HepG2 (cell line): ENCODE results near the gene RGS19. TPM values are rescaled to one million over a fixed set of nuclear protein-coding genes. Genes with fewer than 3 reads are reported as not detected.

Source experiments
- ARID5B ChIP-seq: IDR thresholded peaks from 2 replicates; pipeline ENCODE4 v1.4.0; 2020; ENCODE audit warnings: mild to moderate bottlenecking, missing genetic modification reagents
- EZH2 ChIP-seq: conservative IDR thresholded peaks from 2 replicates; pipeline ENCODE4 v1.6.1; 2012; ENCODE audit warnings: mild to moderate bottlenecking, low read depth, low read length, moderate library complexity
- FOXJ3 ChIP-seq: sonication (generic); formaldehyde crosslinking; IDR thresholded peaks from 2 replicates; pipeline ENCODE4 v1.4.0; 2020; ENCODE audit warnings: missing genetic modification reagents, mild to moderate bottlenecking, borderline replicate concordance
- HOXA9 ChIP-seq: sonication (generic); formaldehyde crosslinking; IDR thresholded peaks from 2 replicates; pipeline ENCODE4 v1.8.1; 2022; ENCODE audit warnings: missing genetic modification reagents, mild to moderate bottlenecking, moderate library complexity, borderline replicate concordance
- MAF1 ChIP-seq: sonication (generic); formaldehyde crosslinking; IDR thresholded peaks from 2 replicates; pipeline ENCODE4 v1.5.0; 2020; ENCODE audit warnings: missing genetic modification reagents, borderline replicate concordance
- MAFK ChIP-seq, 2 experiments: IDR thresholded peaks in 1 of 2; conservative IDR thresholded peaks in 1 of 2; 2 replicates each; pipeline ENCODE4 v1.6.1; 2011; ENCODE audit warnings: improper control_type of control experiment in 2 of 2, low read length in 2 of 2
- NFIB ChIP-seq: sonication (generic); formaldehyde crosslinking; IDR thresholded peaks from 2 replicates; pipeline ENCODE4 v1.9.0; 2021; ENCODE audit warnings: missing genetic modification reagents, mild to moderate bottlenecking, borderline replicate concordance
- REST ChIP-seq, 2 experiments: IDR thresholded peaks; 2 replicates each; pipeline ENCODE4 v1.6.1; 2011 to 2012; ENCODE audit warnings: low read length in 2 of 2, borderline replicate concordance in 1 of 2, low read depth in 1 of 2, mild to moderate bottlenecking in 1 of 2, moderate library complexity in 1 of 2
- SIX4 ChIP-seq: sonication (generic); formaldehyde crosslinking; IDR thresholded peaks from 2 replicates; pipeline ENCODE4 v1.4.0; 2020; ENCODE audit warnings: missing genetic modification reagents
- SYNCRIP ChIP-seq: fragments of 200-400 bp; formaldehyde crosslinking; IDR thresholded peaks from 2 replicates; pipeline ENCODE4 v1.6.1; 2018; ENCODE audit warnings: mild to moderate bottlenecking, low read depth, low read length; ENCODE audit not compliant: insufficient read depth
- THYN1 ChIP-seq: sonication (generic); formaldehyde crosslinking; IDR thresholded peaks from 2 replicates; pipeline ENCODE4 v1.8.1; 2023; ENCODE audit warnings: low read depth, mild to moderate bottlenecking, moderate library complexity, missing genetic modification reagents, borderline replicate concordance
- ZBTB34 ChIP-seq: sonication (generic); formaldehyde crosslinking; IDR thresholded peaks from 2 replicates; pipeline ENCODE4 v1.8.0; 2022; ENCODE audit warnings: mild to moderate bottlenecking, missing genetic modification reagents
- ZMYM4 ChIP-seq: sonication (generic); formaldehyde crosslinking; IDR thresholded peaks from 2 replicates; pipeline ENCODE4 v1.8.1; 2023; ENCODE audit warnings: mild to moderate bottlenecking, missing genetic modification reagents
- ZNF639 ChIP-seq: conservative IDR thresholded peaks from 2 replicates; pipeline ENCODE4 v1.6.1; 2018; ENCODE audit warnings: missing genetic modification reagents
- ZNF770 ChIP-seq: sonication (generic); formaldehyde crosslinking; IDR thresholded peaks from 2 replicates; pipeline ENCODE4 v1.5.0; 2020; ENCODE audit warnings: mild to moderate bottlenecking, missing genetic modification reagents
- polyA plus RNA-seq, 8 experiments: library from polyadenylated mRNA; depleted of rRNA in 3 of 8; stranded (reverse) in 7 of 8; unstranded in 1 of 8; fragments of >200 nt; fragmentation: Illumina TruSeq in 4 of 8; extraction: Trizol in 4 of 8; gene quantifications; 2 replicates each; pipeline versions ENCODE4 v1.2.1 to v1.2.3, GENCODE V29; 2011 to 2016; ENCODE audit warnings: low read depth in 4 of 8, missing spikeins in 1 of 8, mixed read lengths in 1 of 8; ENCODE audit not compliant: insufficient read depth in 1 of 8
- total RNA-seq, 5 experiments: library from RNA; depleted of rRNA; stranded (reverse); fragments of >200 nt; fragmentation: Illumina TruSeq; extraction: Trizol; gene quantifications; 2 replicates each; pipeline ENCODE4 v1.2.3, GENCODE V29; 2016; ENCODE audit warnings: low read depth in 1 of 5

Gene RGS19
- total and polyA plus RNA-seq, 2 of the 13 experiments (the other 11 are each of a cell fraction or from before 2014, with no cell fraction given): 10.7 to 11.9 TPM

DNA sequence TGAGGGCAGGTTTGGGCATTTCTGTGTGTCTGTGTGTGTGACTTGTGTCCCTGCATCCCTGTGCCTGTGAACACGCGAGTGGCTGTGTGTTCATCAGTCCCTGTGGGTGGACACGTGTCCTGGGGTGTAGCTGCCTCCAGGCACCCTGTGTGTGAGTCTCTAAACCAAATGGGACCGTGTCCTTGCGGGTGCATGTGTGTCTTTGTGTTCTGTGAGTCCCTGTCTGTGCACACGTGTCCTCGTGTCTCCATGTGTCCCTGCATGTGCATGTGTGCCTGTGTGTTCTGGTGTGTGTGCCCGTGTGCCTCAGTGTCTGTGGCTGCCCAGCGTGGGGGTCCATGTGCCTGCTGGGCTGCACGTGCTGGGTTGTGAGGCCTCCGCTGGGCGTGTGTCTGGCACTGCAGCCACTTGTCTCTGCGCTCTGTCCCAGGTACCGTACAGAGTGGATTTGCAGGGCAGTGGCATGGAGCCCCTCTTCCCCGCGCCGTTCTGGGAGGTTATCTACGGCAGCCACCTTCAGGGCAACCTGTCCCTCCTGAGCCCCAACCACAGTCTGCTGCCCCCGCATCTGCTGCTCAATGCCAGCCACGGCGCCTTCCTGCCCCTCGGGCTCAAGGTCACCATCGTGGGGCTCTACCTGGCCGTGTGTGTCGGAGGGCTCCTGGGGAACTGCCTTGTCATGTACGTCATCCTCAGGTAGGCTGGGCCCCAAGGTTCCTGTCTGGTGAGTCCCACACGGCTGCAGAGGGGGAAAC lies 13.1 kb upstream of the RGS19 start (continued):
- TF ChIP-seq NFIB (CRISPR knock-in tag): peak; percentile 67; the same call in 1 of the 2 replicates
- no peak for TF ChIP-seq THYN1 (CRISPR knock-in tag)
- TF ChIP-seq REST (IDR thresholded peaks at IDR 0.05; ENCODE audit: borderline replicate concordance in 1 of 2, low read depth in 1 of 2, low read length in 2 of 2): no peak; a peak in 1 of 4 replicates
- TF ChIP-seq SIX4 (CRISPR knock-in tag): no peak
- TF ChIP-seq ZBTB34 (CRISPR knock-in tag): no peak
- no peak; the same call in 1 of the 2 replicates for TF ChIP-seq EZH2
- no peak for TF ChIP-seq ZNF770
- TF ChIP-seq ZNF639 (CRISPR knock-in tag): no peak
- TF ChIP-seq SYNCRIP: no peak
- TF ChIP-seq MAFK (conservative IDR thresholded peaks at IDR 0.05 in 1 of 2, IDR thresholded peaks at IDR 0.05 in 1 of 2; ENCODE audit: low read length in 2 of 2): no peak
- TF ChIP-seq MAF1 (CRISPR knock-in tag): no peak
- no peak for TF ChIP-seq ZMYM4 (CRISPR knock-in tag)
- TF ChIP-seq ARID5B: no peak
- TF ChIP-seq FOXJ3 (CRISPR knock-in tag): no peak
- TF ChIP-seq HOXA9 (CRISPR knock-in tag): no peak
